B cell (primary cell): ENCODE data around the gene DCUN1D3. TPM values are rescaled to one million over a fixed set of nuclear protein-coding genes. Genes with fewer than 3 reads are reported as not detected.

Experiments
- ATAC-seq: fragments of 200-7000 bp; cut with Tn5 transposase; one replicate; pipeline ENCODE4 v1.10.0; 2021; ENCODE audit warnings: low read depth, mild to moderate bottlenecking, moderate number of reproducible peaks, moderate library complexity
- CTCF ChIA-PET: fragments of 350-600 bp; sonication (Branson Sonifier 250); formaldehyde crosslinking; loops from one replicate; lab custom pipeline; 2021; ENCODE audit warnings: antibody characterized with exemption, inconsistent platforms; lab: Charles Lee
- POLR2A ChIA-PET: fragments of 350-600 bp; sonication (Branson Sonifier 250); formaldehyde crosslinking; loops from one replicate; lab custom pipeline; 2021; ENCODE audit warnings: antibody characterized with exemption; lab: Charles Lee
- DNase-seq: peaks from one replicate; pipeline ENCODE4 v3.0.0; 2013
- H2AFZ ChIP-seq: 2 replicates; pipeline ENCODE4 v1.6.1; 2012; ENCODE audit warnings: mild to moderate bottlenecking, low read depth, low read length; ENCODE audit not compliant: insufficient read depth, poor library complexity, severe bottlenecking
- H3K27ac ChIP-seq, 2 donors: 1 replicate in 1 of 2; 2 replicates in 1 of 2; pipeline ENCODE4 v1.5.1; 2012 to 2013; ENCODE audit warnings: low read length in 2 of 2, mild to moderate bottlenecking in 2 of 2, moderate library complexity in 1 of 2
- H3K27me3 ChIP-seq, 4 experiments: fragments of 200-600 bp in 1 of 4; sonication (generic) in 1 of 4; replicated peaks in 1 of 4; 1 replicate in 2 of 4; 2 replicates in 2 of 4; pipeline versions ENCODE4 v1.6.1 to v1.7.0; 2013 to 2016; ENCODE audit warnings: low read length in 3 of 4, mild to moderate bottlenecking in 2 of 4, mixed read lengths in 1 of 4, moderate library complexity in 1 of 4; ENCODE audit not compliant: insufficient read depth in 4 of 4, control insufficient read depth in 3 of 4; ENCODE audit errors: control extremely low read depth in 1 of 4
- H3K36me3 ChIP-seq, 2 experiments: replicated peaks in 1 of 2; 1 replicate in 1 of 2; 2 replicates in 1 of 2; pipeline versions ENCODE4 v1.6.1 to v1.7.1; 2013; ENCODE audit warnings: low read length in 1 of 2; ENCODE audit not compliant: insufficient read depth in 2 of 2, control insufficient read depth in 1 of 2; ENCODE audit errors: control extremely low read depth in 1 of 2, extremely low read depth in 1 of 2
- H3K4me1 ChIP-seq, 2 donors: fragments of 200-600 bp in 1 of 2; sonication (generic) in 1 of 2; 1 replicate in 1 of 2; 2 replicates in 1 of 2; pipeline versions ENCODE4 v1.5.1 to v1.6.1; 2013 to 2017; ENCODE audit warnings: low read length in 2 of 2; ENCODE audit not compliant: control insufficient read depth in 2 of 2, insufficient read depth in 2 of 2
- H3K4me2 ChIP-seq: replicated peaks from 2 replicates; pipeline ENCODE3; 2012; ENCODE audit warnings: mild to moderate bottlenecking, low read depth, low read length; ENCODE audit not compliant: poor library complexity, severe bottlenecking
- H3K4me3 ChIP-seq, 5 experiments: fragments of 200-600 bp in 1 of 5; sonication (generic) in 1 of 5; 1 replicate in 3 of 5; 2 replicates in 2 of 5; pipeline versions ENCODE4 v1.5.1 to v1.7.0; 2011 to 2016; ENCODE audit warnings: low read length in 4 of 5, mild to moderate bottlenecking in 4 of 5, low read depth in 2 of 5, control low read depth in 1 of 5, moderate library complexity in 1 of 5; ENCODE audit not compliant: insufficient read depth in 1 of 5; ENCODE audit errors: control extremely low read depth in 1 of 5, extremely low read depth in 1 of 5
- H3K79me2 ChIP-seq: fragments of 200-600 bp; sonication (generic); one replicate; pipeline ENCODE4 v1.6.0; 2016; ENCODE audit warnings: low read length; ENCODE audit not compliant: control insufficient read depth, insufficient read depth
- H3K9ac ChIP-seq: fragments of 200-600 bp; sonication (generic); 2 replicates; pipeline ENCODE4 v1.6.1; 2017; ENCODE audit warnings: mild to moderate bottlenecking, low read length, moderate library complexity
- H3K9me3 ChIP-seq, 3 donors: one replicate each; pipeline versions ENCODE4 v1.6.1 to v1.7.1; 2013; ENCODE audit warnings: low read length in 2 of 3; ENCODE audit not compliant: control insufficient read depth in 2 of 3, insufficient read depth in 1 of 3; ENCODE audit errors: control extremely low read depth in 1 of 3
- H4K20me1 ChIP-seq: 2 replicates; pipeline ENCODE4 v1.6.0; 2012; ENCODE audit warnings: mild to moderate bottlenecking, low read length; ENCODE audit not compliant: insufficient read depth, control insufficient read depth, poor library complexity, severe bottlenecking
- H3K27ac Mint-ChIP-seq: one replicate; pipeline ENCODE4 v1.8.0; 2021; ENCODE audit warnings: mixed read lengths
- H3K27me3 Mint-ChIP-seq: one replicate; pipeline ENCODE4 v1.8.0; 2021; ENCODE audit warnings: mixed read lengths
- H3K4me1 Mint-ChIP-seq: one replicate; pipeline ENCODE4 v1.8.0; 2021; ENCODE audit warnings: mixed read lengths
- H3K4me3 Mint-ChIP-seq: one replicate; pipeline ENCODE4 v1.8.0; 2021; ENCODE audit warnings: mixed read lengths
- H3K9me3 Mint-ChIP-seq: one replicate; pipeline ENCODE4 v1.8.0; 2022; ENCODE audit warnings: mixed read lengths; ENCODE audit not compliant: insufficient read depth
- CTCF ChIP-seq: fragments of 200-600 bp; IDR thresholded peaks from one replicate; pipeline ENCODE4 v1.8.0; 2022; ENCODE audit warnings: antibody characterized with exemption, mild to moderate bottlenecking
- EZH2 ChIP-seq: IDR thresholded peaks from 2 replicates; pipeline ENCODE4 v1.6.1; 2012; ENCODE audit warnings: borderline replicate concordance, low read depth, mild to moderate bottlenecking, moderate library complexity, low read length; ENCODE audit not compliant: insufficient read depth, poor library complexity, severe bottlenecking
- whole genome bisulfite sequencing: methylation state at CpG from one replicate; pipeline ENCODE4 v1.1.5; 2013; ENCODE audit warnings: missing lambda C conversion rate; ENCODE audit not compliant: insufficient coverage; 5-methylcytosine and 5-hydroxymethylcytosine counted together
- intact Hi-C: fragments of 100-400 bp; cut with micrococcal nuclease; formaldehyde crosslinking; loops from one replicate; pipeline ENCODE4 v1.10.0; 2022
- polyA minus RNA-seq: library from RNA; depleted of rRNA, polyadenylated mRNA; stranded (reverse); fragments of >200 nt; gene quantifications from 2 replicates; pipeline ENCODE4 v1.2.3, GENCODE V29; 2012
- polyA plus RNA-seq: library from polyadenylated mRNA; depleted of rRNA; stranded (reverse); fragments of >200 nt; gene quantifications from 2 replicates; pipeline ENCODE4 v1.2.3, GENCODE V29; 2012
- total RNA-seq, 2 donors: library from RNA; stranded (reverse); fragments of 120-200 nt in 1 of 2; gene quantifications; 1 replicate in 1 of 2; 2 replicates in 1 of 2; pipeline versions ENCODE4 v1.2.3 to v1.2.4, GENCODE V29; 2013 to 2022

Gene DCUN1D3
- total RNA-seq, result 5.0 and 5.7 TPM in 2 replicates
- total RNA-seq (2013), result 4.0 TPM
- 2.0 and 2.7 TPM in 2 replicates for polyA plus RNA-seq
- polyA minus RNA-seq, result 1.6 and 2.9 TPM in 2 replicates

- H3K4me2 ChIP-seq, result peak within 1 kb of the TSS; percentile 90
- no peaks in the 10 kb centered on the region for H3K9me3 Mint-ChIP-seq
- peak within 1 kb of the TSS; percentile 77 to 96 for H3K27ac ChIP-seq
- under 1% methylated on average over 55 of the region's 62 CpGs for WGBS
- H4K20me1 ChIP-seq, result peaks cover 10% of the 10 kb centered on the region
- ChIA-PET POLR2A (interaction anchor here (0.6 to 1.9 kb wide), 6 partner anchors 8 to 1878 kb away, joined by 4 to 11 read pairs (median 4); no protein-coding TSS in a partner anchor), CTCF (interaction anchor here (0.5 to 1.6 kb wide), 5 partner anchors 11 to 1782 kb away, joined by 3 read pairs; no protein-coding TSS in a partner anchor)
- peak within 1 kb of the TSS; percentile 86 for H2AFZ ChIP-seq
- H3K27ac Mint-ChIP-seq, result peak within 1 kb of the TSS; percentile 95
- H3K79me2 ChIP-seq, result peaks cover 45% of the 10 kb centered on the region
- DNase-seq (peak; percentile 92), ATAC-seq (peak; percentile 76)
- H3K27me3 ChIP-seq, result no peaks in the 10 kb centered on the region
- H3K36me3 ChIP-seq, result no peaks in the 10 kb centered on the region
- intact Hi-C loops, result loop anchor here (10.0 kb wide), 3 partner anchors 654 to 1346 kb away; partner anchors contain the start of gene VPS35L
- no peaks in the 10 kb centered on the region for H3K27me3 Mint-ChIP-seq
- peak within 1 kb of the TSS; percentile 98 for H3K9ac ChIP-seq
- TF ChIP-seq CTCF (no peak), EZH2 (no peak)
- peaks cover 68% of the 10 kb centered on the region for H3K4me1 Mint-ChIP-seq
- H3K4me1 ChIP-seq, result peaks cover 49 to 52% of the 10 kb centered on the region in 2 donors
- no peaks in the 10 kb centered on the region for H3K9me3 ChIP-seq
- peak within 1 kb of the TSS; percentile 94 for H3K4me3 Mint-ChIP-seq
- H3K4me3 ChIP-seq, result peak within 1 kb of the TSS; percentile 89 to 96 (median 95)
These were observed at the start of gene DCUN1D3, which contains the start of gene LYRM1 for GRCh38 chr16:20900299-20901067. Gene DCUN1D3 (minus strand): TSS chr16:20900358. CDS start chr16:20862538, 37,820 bp downstream. Gene LYRM1 (plus strand): TSS chr16:20900771. CDS start chr16:20915556, 14,785 bp downstream.

- no peak overlapping the region for H3K4me3 ChIP-seq
- Mint-ChIP-seq H3K4me3 (no peak overlapping the region), H3K4me1 (no peaks in the 10 kb centered on the region), H3K27ac (no peak overlapping the region), H3K9me3 (no peaks in the 10 kb centered on the region), H3K27me3 (peaks cover 4% of the 10 kb centered on the region)
- no peak overlapping the region for H3K4me2 ChIP-seq
- H3K27ac ChIP-seq, result no peak overlapping the region
- H4K20me1 ChIP-seq, result no peaks in the 10 kb centered on the region
- no peaks in the 10 kb centered on the region for H3K4me1 ChIP-seq
- TF ChIP-seq CTCF (no peak), EZH2 (no peak)
- no peak overlapping the region for H2AFZ ChIP-seq
- no peaks in the 10 kb centered on the region for H3K9me3 ChIP-seq
- ChIA-PET POLR2A (no interaction called here), CTCF (no interaction called here)
- no peaks in the 10 kb centered on the region for H3K79me2 ChIP-seq
- H3K36me3 ChIP-seq, result no peaks in the 10 kb centered on the region
- no peak overlapping the region for H3K9ac ChIP-seq
- WGBS, result 100% methylated on average over 1 of the region's 3 CpGs
- no peak for DNase-seq
- ATAC-seq, result no peak
- H3K27me3 ChIP-seq, result peaks cover 0 to 5% (median 0%) of the 10 kb centered on the region in 4 experiments
- intact Hi-C loops, result no loop called here
These were observed 49.5 kb upstream of the DCUN1D3 start for GRCh38 chr16:20949660-20950059.
